ENCODE data around the gene CKS2.

The CKS2 gene

GRCh38 chr9:89309166-89309565 lies 1.8 kb upstream of the CKS2 start:
- H3K4me1 Mint-ChIP-seq: peaks cover 45% of the 10 kb centered on the region
- peak overlapping the region; percentile 95 for H3K4me3 Mint-ChIP-seq
- no peak for TF ChIP-seq CTCF (IDR thresholded peaks at IDR 0.05)
- peak overlapping the region; percentile 100 for H3K27ac Mint-ChIP-seq
- peaks cover 27% of the 10 kb centered on the region for H3K36me3 Mint-ChIP-seq (ENCODE audit: low read depth)
- H3K27me3 Mint-ChIP-seq (ENCODE audit: low read depth, poor library complexity): no peaks in the 10 kb centered on the region
- H3K9me3 Mint-ChIP-seq: peaks cover 8% of the 10 kb centered on the region
- DNase-seq: no peak

- peaks cover 5% of the 10 kb centered on the region for H3K9me3 Mint-ChIP-seq
- peaks cover 25% of the 10 kb centered on the region for H3K36me3 Mint-ChIP-seq (ENCODE audit: low read depth)
- TF ChIP-seq CTCF (IDR thresholded peaks at IDR 0.05): no peak
- peaks cover 47% of the 10 kb centered on the region for H3K4me1 Mint-ChIP-seq
- H3K27ac Mint-ChIP-seq: peak overlapping the region; percentile 100
- H3K4me3 Mint-ChIP-seq: peak overlapping the region; percentile 95
- H3K27me3 Mint-ChIP-seq (ENCODE audit: low read depth, poor library complexity): no peaks in the 10 kb centered on the region
- DNase-seq: no peak
These were observed 1.2 kb upstream of the CKS2 start for GRCh38 chr9:89309608-89310474.

GRCh38 chr9:89311346-89312221 lies 589 bp downstream of the CKS2 start:
- peaks cover 26% of the 10 kb centered on the region for H3K36me3 Mint-ChIP-seq (ENCODE audit: low read depth)
- no peaks in the 10 kb centered on the region for H3K9me3 Mint-ChIP-seq
- no peak for TF ChIP-seq CTCF (IDR thresholded peaks at IDR 0.05)
- H3K27me3 Mint-ChIP-seq (ENCODE audit: low read depth, poor library complexity): no peaks in the 10 kb centered on the region
- H3K4me1 Mint-ChIP-seq: peaks cover 61% of the 10 kb centered on the region
- DNase-seq: peak; percentile 57
- peak overlapping the region; percentile 95 for H3K4me3 Mint-ChIP-seq
- H3K27ac Mint-ChIP-seq: peak overlapping the region; percentile 100

- peaks cover 67% of the 10 kb centered on the region for H3K4me1 Mint-ChIP-seq
- no peaks in the 10 kb centered on the region for H3K27me3 Mint-ChIP-seq (ENCODE audit: low read depth, poor library complexity)
- peaks cover 31% of the 10 kb centered on the region for H3K36me3 Mint-ChIP-seq (ENCODE audit: low read depth)
- peak overlapping the region; percentile 95 for H3K4me3 Mint-ChIP-seq
- DNase-seq: no peak
- peak overlapping the region; percentile 85 for H3K27ac Mint-ChIP-seq
- H3K9me3 Mint-ChIP-seq: no peaks in the 10 kb centered on the region
- TF ChIP-seq CTCF (IDR thresholded peaks at IDR 0.05): no peak
These were observed 1.2 kb downstream of the CKS2 start for GRCh38 chr9:89312222-89312571.

- no peak for DNase-seq
- Mint-ChIP-seq H3K4me3 (peak overlapping the region; percentile 95), H3K27me3 (ENCODE audit: low read depth, poor library complexity) (no peaks in the 10 kb centered on the region), H3K27ac (peak overlapping the region; percentile 87), H3K36me3 (ENCODE audit: low read depth) (peaks cover 29% of the 10 kb centered on the region), H3K4me1 (peaks cover 70% of the 10 kb centered on the region), H3K9me3 (no peaks in the 10 kb centered on the region)
- TF ChIP-seq CTCF (IDR thresholded peaks at IDR 0.05): no peak
These were observed 2.8 kb downstream of the CKS2 start for GRCh38 chr9:89313842-89314241.
